RCC 7860 (cell line): Measurements from ENCODE around the gene TFCP2.
"Not testable (repeated sequence)": the region's sequence is repeated elsewhere in the genome, so short reads cannot be mapped to it uniquely, and the experiment has no call there.

Experiments used
- DNase-seq: peaks from one replicate; pipeline ENCODE4 v3.0.0-alpha.2; 2015; ENCODE audit warnings: low spot score
- FAIRE-seq: peaks from 2 replicates; lab custom pipeline; 2012; peaks lifted over from hg19 to GRCh38; lab: Jason Lieb, UNC

TFCP2 gene, protein sequence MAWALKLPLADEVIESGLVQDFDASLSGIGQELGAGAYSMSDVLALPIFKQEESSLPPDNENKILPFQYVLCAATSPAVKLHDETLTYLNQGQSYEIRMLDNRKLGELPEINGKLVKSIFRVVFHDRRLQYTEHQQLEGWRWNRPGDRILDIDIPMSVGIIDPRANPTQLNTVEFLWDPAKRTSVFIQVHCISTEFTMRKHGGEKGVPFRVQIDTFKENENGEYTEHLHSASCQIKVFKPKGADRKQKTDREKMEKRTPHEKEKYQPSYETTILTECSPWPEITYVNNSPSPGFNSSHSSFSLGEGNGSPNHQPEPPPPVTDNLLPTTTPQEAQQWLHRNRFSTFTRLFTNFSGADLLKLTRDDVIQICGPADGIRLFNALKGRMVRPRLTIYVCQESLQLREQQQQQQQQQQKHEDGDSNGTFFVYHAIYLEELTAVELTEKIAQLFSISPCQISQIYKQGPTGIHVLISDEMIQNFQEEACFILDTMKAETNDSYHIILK

DNA sequence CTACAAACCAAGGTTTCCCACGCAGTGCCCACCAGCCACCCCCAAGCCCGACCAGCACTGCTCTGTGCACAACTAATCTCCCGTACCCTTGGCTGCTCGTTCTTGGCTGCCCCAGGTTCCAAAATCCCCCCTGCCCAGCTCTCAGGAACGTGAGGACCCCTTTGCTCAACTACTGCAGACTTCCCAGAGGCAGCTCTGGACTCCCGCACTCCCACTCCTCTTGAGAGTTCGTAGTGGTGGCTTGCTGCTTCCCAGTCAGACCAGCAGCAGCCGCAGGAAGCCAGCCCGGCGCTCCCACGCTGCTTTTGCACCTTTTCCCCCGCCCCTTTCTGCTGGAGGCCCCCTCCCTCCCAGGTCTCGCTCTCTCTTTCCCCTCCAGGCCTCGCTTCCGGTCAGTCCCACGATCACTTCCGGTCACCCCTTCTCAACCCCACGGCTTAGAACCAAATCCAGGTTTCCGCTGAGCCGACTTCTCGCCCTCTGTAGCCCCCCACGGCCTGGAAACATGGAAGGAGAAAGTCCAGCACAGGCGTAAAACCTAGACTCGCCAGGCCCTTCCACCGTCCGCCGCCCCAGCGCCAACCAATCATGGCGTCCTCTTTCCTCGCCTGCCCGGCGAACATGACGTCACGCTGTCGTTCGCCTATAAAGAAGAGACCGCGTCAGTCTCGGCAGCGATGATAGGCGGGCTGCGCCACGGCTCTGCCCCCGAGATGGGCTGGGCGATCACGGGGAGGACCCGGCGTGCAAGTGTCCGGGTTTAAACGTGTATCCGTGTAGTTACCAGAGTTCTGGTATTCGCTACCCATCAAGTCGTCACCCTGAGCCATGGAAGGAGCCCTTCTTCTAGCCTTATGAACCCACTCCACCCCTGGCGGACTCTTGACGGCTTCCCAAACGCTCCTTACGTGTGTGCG lies at the start of gene TFCP2:
Gene TFCP2 (minus strand): TSS at position 621 of the 917 bp plus-strand sequence. CDS start 713 bp downstream, outside the sequence.
- no peak for DNase-seq
- no peak for FAIRE-seq

DNA sequence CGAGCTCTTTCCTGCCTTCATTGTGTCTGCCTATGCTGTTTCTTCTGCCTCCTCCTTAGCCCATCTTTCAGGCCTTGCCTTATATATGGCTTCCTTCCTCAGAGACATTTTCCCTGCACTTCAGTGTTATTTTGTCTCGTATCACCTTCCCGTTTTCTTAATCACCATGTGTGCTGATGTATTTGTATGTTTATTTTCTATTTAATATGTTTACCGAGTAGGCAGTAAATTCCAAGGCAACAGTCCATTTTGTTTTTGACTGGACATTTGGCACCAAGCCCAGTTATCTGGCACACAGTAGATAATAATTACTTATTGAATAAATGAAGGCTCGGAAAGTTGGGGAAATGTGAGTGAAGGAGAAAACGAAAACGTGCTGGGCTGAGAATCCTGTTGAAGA lies 49.5 kb upstream of the TFCP2 start:
- FAIRE-seq (no peak), DNase-seq (no peak)

DNA sequence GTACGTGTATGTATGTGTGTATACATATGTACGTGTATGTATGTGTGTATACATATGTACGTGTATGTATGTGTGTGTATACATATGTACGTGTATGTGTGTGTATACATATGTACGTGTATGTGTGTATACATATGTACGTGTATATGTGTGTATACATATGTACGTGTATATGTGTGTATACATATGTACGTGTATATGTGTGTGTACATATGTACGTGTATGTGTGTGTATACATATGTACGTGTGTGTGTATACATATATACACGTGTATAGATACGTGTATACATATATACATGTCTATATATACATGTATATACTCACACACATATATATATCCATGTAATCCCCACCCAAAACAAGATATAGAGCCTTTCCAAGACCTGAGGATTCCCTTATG lies 46.9 kb upstream of the TFCP2 start:
- DNase-seq, FAIRE-seq: not testable (repeated sequence)

DNA sequence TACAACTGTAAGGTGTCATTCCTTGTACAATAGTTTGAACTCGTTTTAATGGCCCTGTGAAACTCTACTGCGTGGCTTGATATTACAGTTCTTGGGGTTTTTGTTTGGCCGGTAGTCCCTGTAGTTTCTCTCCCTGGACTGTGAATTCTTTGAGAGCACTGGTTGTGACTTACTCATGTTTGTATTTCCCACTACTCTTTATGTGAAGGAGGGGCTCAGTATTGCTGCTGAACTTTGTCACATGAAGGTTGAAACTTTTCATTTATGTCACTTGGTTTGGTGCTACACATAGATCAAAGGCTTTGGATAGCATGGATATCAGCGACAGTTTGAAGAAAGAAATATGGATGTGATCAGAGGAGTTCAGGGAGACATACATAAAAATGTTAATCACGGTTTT lies 46.4 kb upstream of the TFCP2 start:
- DNase-seq (no peak), FAIRE-seq (no peak)

DNA sequence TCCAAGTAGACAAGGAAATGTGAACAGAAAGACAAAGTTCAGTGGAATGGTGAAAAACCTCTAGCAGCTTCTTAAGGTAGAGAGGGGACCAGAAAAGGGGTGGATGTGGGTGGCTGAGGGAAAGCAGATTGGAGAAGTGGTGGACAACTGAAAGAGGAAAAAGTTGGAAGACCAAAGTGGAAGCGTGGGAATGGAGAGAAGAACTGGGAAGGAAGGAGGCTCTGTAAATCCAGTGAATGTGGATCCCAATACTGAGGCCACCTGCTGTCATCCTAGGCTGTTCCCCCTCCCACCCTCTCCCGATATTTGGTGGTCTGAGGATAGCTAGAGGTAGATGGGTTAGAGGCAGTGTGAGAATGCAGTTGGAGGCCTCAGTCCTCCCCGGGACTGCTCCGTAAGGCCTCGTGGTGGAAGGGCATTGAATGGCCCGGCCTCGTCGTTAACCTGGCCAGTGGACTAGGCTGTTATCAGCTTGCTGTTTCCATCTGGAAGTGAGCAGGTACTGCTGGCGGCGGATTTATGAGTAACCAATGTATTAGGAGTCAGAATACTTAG lies 45.7 kb upstream of the TFCP2 start:
- DNase-seq (no peak), FAIRE-seq (no peak)

DNA sequence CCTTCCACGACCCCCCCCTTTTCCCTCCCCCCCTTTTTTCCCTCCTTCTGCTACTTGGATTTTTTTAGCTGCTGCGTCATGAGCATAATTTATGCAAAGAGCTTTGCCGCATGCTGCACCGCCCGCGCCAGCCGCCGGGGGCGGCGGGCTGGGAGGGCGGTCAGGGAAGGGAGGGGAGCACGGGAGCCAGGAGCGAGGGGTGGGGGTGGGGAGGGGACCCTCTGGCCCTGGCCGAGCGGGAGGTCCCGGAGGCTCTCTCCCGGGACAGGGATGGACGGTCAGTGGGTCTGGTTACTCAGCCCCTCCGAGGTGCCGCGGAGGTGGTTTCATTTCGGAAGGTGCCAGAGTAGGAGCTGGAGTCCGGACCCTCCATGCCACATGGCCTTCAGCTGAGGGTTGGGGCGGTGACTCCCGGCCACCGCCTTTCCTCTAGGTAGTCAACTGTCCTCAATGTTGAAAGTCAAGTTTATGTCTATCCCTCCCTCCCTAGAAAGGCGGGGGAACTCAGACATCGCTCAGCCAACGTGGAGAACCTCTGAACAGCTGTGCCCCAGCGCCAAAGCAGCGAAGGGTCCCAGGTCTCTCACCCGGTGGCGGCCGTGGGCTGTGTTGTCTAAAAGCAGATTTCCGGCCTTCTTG lies 45.2 kb upstream of the TFCP2 start, which contains the start of gene POU6F1:
Gene POU6F1 (minus strand): TSS at position 95 of the 639 bp plus-strand sequence. CDS start 11,226 bp downstream, outside the sequence.
- FAIRE-seq (no peak), DNase-seq (peak; percentile 36)

DNA sequence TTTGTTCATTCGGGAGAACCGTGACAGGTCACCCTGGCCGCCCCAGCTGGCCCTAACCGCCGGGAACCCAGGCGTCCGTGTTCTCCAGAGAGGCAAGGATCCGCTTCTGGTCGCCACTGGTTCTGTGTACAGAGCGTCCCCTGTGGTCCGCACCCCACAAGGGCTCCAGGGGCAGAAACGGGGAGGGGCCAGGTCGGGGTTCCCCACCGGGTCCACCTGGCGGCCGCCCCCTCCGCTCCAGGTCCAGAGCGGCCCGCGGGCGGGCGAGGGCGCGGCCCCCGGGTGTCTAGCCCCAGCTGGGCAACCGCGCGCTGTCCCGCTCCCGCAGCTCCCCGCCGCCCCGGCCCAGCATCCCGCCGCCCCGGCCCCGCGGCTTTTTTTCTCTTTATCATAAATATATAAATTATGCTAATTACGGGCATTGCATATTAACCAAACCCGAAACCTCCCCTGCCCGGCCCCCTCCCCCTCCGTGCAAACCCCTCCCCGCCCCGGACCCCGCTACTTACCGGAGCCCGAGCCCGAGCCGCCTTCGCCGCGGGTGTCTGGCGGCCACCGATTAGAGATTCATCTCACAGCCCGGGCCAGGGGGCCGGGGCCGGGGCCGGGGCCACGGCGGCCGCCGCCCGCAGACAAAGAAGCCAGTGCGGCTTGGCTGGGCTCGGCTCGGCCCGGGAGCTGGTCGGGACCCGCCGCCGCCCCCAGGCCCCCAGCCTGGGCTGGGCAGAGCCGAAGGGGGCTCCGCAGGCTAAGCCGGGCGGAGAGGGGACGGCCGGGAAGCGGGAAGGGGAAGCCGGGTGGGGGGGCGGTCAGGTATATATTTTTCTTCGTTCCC lies 44.4 kb upstream of the TFCP2 start:
- no peak for FAIRE-seq
- no peak for DNase-seq

DNA sequence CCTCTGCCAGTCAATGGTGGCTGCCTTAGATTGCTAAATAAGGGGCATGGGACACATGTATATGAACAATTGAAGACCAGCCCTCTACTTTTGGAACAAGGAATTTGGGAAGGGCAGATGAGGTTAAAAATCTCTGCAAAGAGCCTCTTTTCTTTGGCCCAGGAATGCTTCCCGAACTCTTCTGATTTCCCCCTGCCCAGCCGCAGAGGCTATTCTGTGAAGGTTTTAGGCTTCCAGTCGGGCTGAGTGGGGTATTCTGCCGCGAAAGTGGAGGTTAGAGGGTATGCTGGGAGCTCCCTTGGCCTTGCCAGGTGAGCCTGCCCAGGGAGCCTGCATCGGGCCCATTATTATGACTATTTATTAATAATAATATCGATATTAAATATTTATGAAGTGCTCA lies 43.7 kb upstream of the TFCP2 start:
- no peak for DNase-seq
- no peak for FAIRE-seq

DNA sequence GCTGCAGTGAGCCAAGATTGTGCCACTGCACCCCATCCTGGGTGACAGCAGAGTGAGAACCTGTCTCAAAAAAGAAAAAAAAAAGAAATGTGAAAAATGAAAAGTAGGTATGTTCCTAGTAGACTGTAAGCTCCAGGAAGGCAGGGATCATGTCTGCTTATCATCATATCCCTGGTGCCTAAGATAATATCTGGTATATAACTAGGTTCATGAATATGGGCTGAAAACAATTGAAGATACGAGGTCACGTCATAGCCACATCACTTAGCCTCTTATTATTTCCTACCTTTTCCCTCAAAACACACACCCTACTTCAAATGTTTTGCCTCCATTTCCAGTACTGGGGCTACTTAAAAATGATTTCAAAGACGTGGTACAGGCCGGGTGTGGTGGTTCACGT lies 42.0 kb upstream of the TFCP2 start:
- no peak for FAIRE-seq
- no peak for DNase-seq

DNA sequence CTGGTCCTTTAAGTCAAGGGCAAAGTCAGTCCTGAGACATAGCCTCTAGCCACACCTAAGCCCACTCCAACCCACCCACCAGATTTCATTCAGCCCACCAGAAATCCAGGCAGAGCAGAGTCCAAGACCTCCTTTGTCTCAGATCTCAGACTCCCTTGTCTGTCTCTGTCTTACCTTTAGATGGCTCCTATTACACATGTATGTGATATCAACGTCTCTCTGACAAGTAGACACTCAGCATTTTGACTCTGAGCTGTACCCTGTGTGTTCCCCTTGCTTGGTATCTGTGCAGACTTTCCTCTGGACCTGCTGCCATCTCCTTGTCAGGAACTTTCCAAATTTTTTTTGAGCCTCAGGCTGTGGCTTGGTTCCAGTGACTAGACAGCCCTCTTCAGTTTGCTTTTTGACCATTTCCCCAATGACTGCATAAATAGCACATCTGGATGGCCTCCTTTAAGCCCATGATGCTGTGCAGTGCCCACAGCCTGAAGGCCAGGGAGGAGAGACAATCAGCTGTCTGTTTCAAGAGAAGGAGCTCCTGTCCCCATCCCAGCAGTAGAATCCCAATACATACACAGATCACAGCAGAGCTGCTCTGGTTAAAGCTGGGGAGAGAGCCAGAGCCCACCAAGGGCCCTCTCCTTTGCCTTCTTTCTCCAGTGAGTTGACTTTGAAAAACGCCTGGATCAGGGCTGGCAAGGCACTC lies 37.9 kb upstream of the TFCP2 start:
- DNase-seq, result no peak
- no peak for FAIRE-seq

DNA sequence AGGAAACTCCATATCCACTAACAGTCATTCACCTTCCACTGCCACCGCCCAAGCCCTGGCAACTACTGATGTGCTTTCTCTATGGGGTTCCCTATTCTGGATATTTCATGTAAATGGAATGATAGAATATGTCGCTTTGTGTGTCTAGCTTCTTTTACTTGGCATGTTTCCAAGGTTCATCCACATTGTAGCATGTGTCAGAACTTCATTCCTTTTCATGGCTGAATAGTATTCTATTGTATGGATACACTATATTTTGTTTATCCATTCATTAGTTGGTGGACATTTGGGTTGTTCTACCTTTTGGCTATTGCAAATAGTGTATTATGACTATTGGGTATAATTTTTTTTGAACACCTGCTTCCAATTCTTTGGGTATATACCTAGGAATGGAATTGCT lies 36.3 kb upstream of the TFCP2 start:
- FAIRE-seq (no peak), DNase-seq (no peak)

DNA sequence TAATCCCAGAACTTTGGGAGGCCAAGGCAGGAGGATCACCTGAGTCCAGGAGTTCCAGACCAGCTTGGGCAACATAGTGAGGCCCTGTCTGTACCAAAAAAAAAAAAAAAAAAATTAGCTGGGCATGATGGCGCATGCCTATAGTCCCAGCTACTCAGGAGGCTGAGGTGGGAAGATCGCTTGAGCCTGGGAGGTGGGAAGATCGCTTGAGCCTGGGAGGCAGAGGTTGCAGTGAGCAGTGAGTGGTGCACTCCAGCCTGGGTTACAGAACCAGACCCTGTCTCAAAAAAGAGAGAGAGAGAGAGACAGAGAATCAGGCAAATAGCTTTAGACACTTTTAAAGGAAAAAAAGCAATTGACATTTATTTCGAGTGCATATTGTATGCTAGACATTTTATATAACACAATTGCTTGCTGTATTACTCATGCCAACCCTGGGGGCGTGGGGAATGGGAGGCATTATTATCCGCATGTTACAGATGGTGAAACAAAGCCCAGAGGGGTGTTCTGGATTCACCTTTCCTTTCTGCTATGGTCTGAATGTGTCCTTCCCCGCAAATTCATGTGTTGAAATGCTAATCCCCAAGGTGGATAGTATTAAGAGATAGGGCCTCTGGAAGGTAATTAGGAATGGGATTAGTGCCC lies 35.2 kb upstream of the TFCP2 start:
- no peak for DNase-seq
- FAIRE-seq, result no peak

DNA sequence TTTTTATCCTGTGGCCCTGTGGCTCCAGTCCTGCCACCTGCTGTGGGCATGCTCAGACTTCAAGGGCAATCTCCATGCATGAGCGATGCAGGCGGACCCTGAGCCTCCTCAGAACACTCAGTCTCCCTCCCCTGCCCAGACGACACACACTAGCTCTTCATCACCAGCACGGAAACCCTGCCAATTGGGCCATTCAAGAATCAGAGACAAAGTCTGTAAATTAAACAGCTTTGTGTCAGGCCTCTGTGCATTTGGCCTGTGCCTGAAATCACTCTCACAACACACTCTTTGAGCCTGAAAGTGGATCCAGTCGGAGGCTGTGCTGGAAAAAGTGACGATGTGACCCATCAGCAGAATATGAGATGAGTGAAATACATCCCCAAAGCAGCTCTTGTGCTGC lies 32.4 kb upstream of the TFCP2 start:
- FAIRE-seq (no peak), DNase-seq (no peak)

DNA sequence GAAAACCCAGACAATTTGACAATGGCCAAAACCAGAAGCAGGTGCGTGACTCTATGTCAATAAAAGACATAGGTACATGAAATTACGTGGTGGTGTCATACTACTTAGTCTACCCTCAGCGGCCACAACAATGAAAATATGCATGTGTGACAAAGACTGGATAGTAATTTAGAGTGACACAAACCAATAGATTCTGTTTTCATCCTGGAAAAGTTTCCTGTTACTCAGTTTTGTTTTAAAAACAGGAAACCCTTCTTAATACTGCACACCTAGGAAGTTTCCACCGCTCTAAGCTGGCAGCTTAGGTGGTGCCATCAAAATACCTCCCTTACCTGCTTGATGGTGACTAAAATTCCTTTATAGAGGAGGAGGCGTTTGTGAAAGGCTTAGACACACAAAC lies 29.8 kb upstream of the TFCP2 start:
- DNase-seq, result no peak
- FAIRE-seq, result no peak

DNA sequence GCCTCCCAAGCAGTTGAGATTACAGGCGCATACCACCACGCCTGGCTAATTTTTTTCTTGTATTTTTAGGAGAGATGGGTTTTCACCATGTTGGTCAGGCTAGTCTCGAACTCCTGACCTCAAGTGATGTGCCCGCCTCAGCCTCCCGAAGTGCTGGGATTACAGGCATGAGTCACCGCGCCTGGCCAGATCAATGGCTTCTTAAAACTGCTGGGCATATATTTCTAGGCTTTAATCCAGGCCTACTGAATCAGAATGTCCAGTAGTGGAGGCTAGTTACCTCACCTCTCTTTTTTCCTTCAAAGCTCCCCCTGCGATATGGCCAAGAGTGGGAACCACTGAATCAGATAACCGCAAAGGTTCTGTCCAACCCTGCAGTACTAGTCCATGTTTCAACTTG lies 27.9 kb upstream of the TFCP2 start:
- no peak for DNase-seq
- no peak for FAIRE-seq

DNA sequence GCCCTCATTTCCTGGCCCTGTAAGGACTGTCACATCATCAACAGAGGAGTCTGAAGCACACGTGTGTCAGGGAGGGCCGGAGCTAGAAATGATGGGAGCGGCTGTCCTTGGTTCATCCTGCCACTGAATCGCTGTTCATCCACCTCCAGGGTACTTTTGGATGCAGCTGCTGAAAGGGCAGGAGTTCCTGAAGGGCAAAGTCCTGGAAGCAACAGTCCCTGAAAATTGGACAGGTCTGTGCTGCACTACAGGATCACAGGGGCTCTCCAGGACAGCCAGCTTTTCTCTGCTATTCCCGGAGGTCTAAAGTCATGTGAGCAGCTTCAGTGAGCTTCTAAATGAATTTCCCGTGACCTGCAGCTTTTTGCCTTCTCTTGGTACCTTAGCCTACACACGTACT lies 27.2 kb upstream of the TFCP2 start:
- no peak for FAIRE-seq
- no peak for DNase-seq

DNA sequence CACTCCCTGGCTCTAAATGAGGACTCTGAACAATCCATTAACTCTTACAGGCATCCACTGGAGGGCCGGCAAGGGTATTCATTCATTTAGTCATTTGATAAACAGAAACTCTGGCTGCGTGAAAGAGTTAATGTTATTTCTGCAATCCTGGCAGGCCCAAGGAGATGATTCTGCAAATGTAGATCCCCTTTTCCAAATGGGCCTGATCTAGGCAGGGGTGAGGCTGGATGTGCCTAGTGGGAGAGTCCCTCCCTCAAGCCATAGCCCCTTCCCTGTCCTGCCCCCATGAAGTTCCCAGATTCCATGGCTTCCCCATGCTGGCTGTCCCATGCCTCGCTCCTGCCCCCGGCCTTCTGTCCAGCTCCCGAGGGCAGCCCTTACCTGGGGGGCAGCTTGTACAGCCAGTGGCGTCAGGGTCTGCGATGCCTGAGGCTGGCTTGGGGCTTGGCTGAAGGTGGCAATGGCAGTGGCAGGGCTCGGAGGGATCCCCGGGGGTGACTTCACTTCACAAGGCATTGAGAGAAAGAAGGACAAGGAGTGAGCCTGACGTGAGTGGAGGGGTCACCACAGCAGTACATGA lies 26.5 kb upstream of the TFCP2 start:
- FAIRE-seq, result no peak
- DNase-seq, result no peak

DNA sequence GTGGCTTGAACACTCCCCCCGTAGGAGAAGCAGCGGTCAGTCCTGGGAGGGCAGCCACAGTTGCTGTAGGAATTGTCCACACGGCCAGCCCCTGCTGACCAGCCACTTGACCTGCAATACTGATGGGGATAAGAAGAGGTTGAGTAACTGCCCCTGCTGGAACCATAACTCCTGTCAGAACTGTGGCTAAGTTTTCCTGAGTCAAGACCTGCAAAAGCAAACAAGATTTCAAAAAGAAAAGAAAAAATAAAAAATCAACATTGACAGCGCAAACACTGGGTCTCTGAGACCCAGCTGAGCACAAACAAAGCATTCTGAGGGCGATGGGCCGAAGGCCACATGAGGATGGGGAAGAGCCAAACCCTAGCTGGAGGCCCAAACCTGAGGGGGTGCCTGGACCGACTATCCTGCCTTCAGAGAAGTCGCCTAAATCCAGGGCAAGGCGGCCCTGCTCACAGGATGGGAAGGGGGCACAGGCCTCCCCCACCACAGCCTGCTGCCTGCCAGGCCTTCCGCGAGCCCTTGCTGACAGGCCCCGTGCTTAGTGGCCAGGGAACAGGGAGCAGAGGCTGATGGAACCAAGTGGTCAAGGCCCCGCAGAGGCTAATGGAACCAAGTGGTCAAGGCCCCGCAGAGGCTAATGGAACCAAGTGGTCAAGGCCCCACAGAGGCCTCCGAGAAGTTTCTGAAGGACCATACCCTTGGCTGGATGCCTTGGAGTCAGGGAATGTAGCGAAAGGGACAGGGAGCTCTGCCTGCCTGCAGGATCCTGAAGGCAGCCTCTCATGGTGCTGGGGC lies 25.8 kb upstream of the TFCP2 start:
- DNase-seq, result no peak
- FAIRE-seq, result no peak
